Activated CD4-positive, alpha-beta memory T cell treated with anti-CD3 and anti-CD28 coated beads, Interleukin-2, amount 10 ng/mL, durations not matched to agents 7 days and 5 days (primary cell): ENCODE results near the gene ST8SIA1. TPM values are rescaled to one million over a fixed set of nuclear protein-coding genes. Genes with fewer than 3 reads are reported as not detected.
A peak's percentile ranks its signal among the peaks of the same experiment; 100 is the strongest.

Experiments used
- CTCF ChIA-PET: fragments of 350-600 bp; sonication (Branson Sonifier 250); formaldehyde crosslinking; loops from one replicate; lab custom pipeline; 2021; ENCODE audit warnings: antibody characterized with exemption, inconsistent platforms; lab: Charles Lee
- POLR2A ChIA-PET: fragments of 350-600 bp; sonication (Branson Sonifier 250); formaldehyde crosslinking; loops from one replicate; lab custom pipeline; 2021; ENCODE audit warnings: antibody characterized with exemption; lab: Charles Lee
- DNase-seq: peaks from one replicate; pipeline ENCODE4 v3.0.0-alpha.2; 2020
- H3K27ac Mint-ChIP-seq: one replicate; pipeline ENCODE4 v1.8.0; 2021; ENCODE audit warnings: mild to moderate bottlenecking, mixed read lengths
- H3K27me3 Mint-ChIP-seq: one replicate; pipeline ENCODE4 v1.8.0; 2021; ENCODE audit warnings: mixed read lengths
- H3K36me3 Mint-ChIP-seq: one replicate; pipeline ENCODE4 v1.8.0; 2021; ENCODE audit warnings: low read depth, mixed read lengths
- H3K4me1 Mint-ChIP-seq: one replicate; pipeline ENCODE4 v1.8.0; 2021; ENCODE audit warnings: mixed read lengths
- H3K4me3 Mint-ChIP-seq: one replicate; pipeline ENCODE4 v1.8.0; 2021; ENCODE audit warnings: mild to moderate bottlenecking, mixed read lengths
- H3K9me3 Mint-ChIP-seq: one replicate; pipeline ENCODE4 v1.8.0; 2021; ENCODE audit warnings: mixed read lengths
- total RNA-seq, 2 experiments: library from RNA; stranded (reverse); gene quantifications; one replicate each; pipeline ENCODE4 v1.2.3, GENCODE V29; 2021

The ST8SIA1 gene
- total RNA-seq, 2 experiments from 2014 or later, result 2.6 to 3.1 TPM

GRCh38 chr12:22209422-22209821 lies 125.1 kb downstream of the ST8SIA1 start:
- H3K9me3 Mint-ChIP-seq, result peaks cover under 1% of the 10 kb centered on the region
- ChIA-PET POLR2A (no interaction called here), CTCF (no interaction called here)
- no peak overlapping the region for H3K27ac Mint-ChIP-seq
- H3K36me3 Mint-ChIP-seq, result no peaks in the 10 kb centered on the region
- DNase-seq, result no peak
- H3K4me1 Mint-ChIP-seq, result no peaks in the 10 kb centered on the region
- no peaks in the 10 kb centered on the region for H3K27me3 Mint-ChIP-seq
- H3K4me3 Mint-ChIP-seq, result no peak overlapping the region

- Mint-ChIP-seq H3K4me3 (no peak overlapping the region), H3K27ac (no peak overlapping the region), H3K27me3 (no peaks in the 10 kb centered on the region), H3K9me3 (peaks cover 3% of the 10 kb centered on the region), H3K4me1 (no peaks in the 10 kb centered on the region), H3K36me3 (no peaks in the 10 kb centered on the region)
- no peak for DNase-seq
- ChIA-PET CTCF (no interaction called here), POLR2A (no interaction called here)
These were observed 128.3 kb downstream of the ST8SIA1 start for GRCh38 chr12:22206111-22206728.

- H3K9me3 Mint-ChIP-seq, result peaks cover 3% of the 10 kb centered on the region
- no peaks in the 10 kb centered on the region for H3K4me1 Mint-ChIP-seq
- CTCF ChIA-PET, result no interaction called here
- no peaks in the 10 kb centered on the region for H3K36me3 Mint-ChIP-seq
- H3K27me3 Mint-ChIP-seq, result no peaks in the 10 kb centered on the region
- POLR2A ChIA-PET, result no interaction called here
- no peak overlapping the region for H3K27ac Mint-ChIP-seq
- no peak overlapping the region for H3K4me3 Mint-ChIP-seq
- no peak for DNase-seq
These were observed 130.1 kb downstream of the ST8SIA1 start for GRCh38 chr12:22204391-22204790.

- Mint-ChIP-seq H3K4me3 (no peak overlapping the region), H3K4me1 (no peaks in the 10 kb centered on the region), H3K27me3 (no peaks in the 10 kb centered on the region), H3K9me3 (peaks cover 3% of the 10 kb centered on the region), H3K36me3 (no peaks in the 10 kb centered on the region), H3K27ac (no peak overlapping the region)
- ChIA-PET POLR2A (no interaction called here), CTCF (interaction anchor here (0.6 kb wide), 1 partner anchor 145 kb away, joined by 3 read pairs; no protein-coding TSS in a partner anchor)
- no peak for DNase-seq
These were observed 131.7 kb downstream of the ST8SIA1 start for GRCh38 chr12:22202847-22203246.

GRCh38 chr12:22201101-22201500 lies 133.4 kb downstream of the ST8SIA1 start:
- H3K36me3 Mint-ChIP-seq, result no peaks in the 10 kb centered on the region
- H3K27me3 Mint-ChIP-seq, result no peaks in the 10 kb centered on the region
- CTCF ChIA-PET, result no interaction called here
- POLR2A ChIA-PET, result no interaction called here
- H3K9me3 Mint-ChIP-seq, result peaks cover 3% of the 10 kb centered on the region
- no peak overlapping the region for H3K27ac Mint-ChIP-seq
- no peak for DNase-seq
- H3K4me3 Mint-ChIP-seq, result no peak overlapping the region
- H3K4me1 Mint-ChIP-seq, result no peaks in the 10 kb centered on the region

GRCh38 chr12:22196236-22196635 lies 138.3 kb downstream of the ST8SIA1 start:
- ChIA-PET POLR2A (no interaction called here), CTCF (interaction anchor here (1.0 kb wide), 1 partner anchor 139 kb away, joined by 3 read pairs; no protein-coding TSS in a partner anchor)
- DNase-seq, result no peak
- no peaks in the 10 kb centered on the region for H3K4me1 Mint-ChIP-seq
- H3K36me3 Mint-ChIP-seq, result no peaks in the 10 kb centered on the region
- no peaks in the 10 kb centered on the region for H3K27me3 Mint-ChIP-seq
- H3K27ac Mint-ChIP-seq, result no peak overlapping the region
- no peaks in the 10 kb centered on the region for H3K9me3 Mint-ChIP-seq
- no peak overlapping the region for H3K4me3 Mint-ChIP-seq

GRCh38 chr12:22190969-22191368 lies 143.5 kb downstream of the ST8SIA1 start:
- ChIA-PET POLR2A (no interaction called here), CTCF (no interaction called here)
- DNase-seq, result no peak
- H3K9me3 Mint-ChIP-seq, result no peaks in the 10 kb centered on the region
- H3K4me3 Mint-ChIP-seq, result no peak overlapping the region
- no peaks in the 10 kb centered on the region for H3K4me1 Mint-ChIP-seq
- H3K27ac Mint-ChIP-seq, result no peak overlapping the region
- H3K36me3 Mint-ChIP-seq, result no peaks in the 10 kb centered on the region
- H3K27me3 Mint-ChIP-seq, result no peaks in the 10 kb centered on the region

- H3K4me3 Mint-ChIP-seq, result no peak overlapping the region
- no peaks in the 10 kb centered on the region for H3K9me3 Mint-ChIP-seq
- ChIA-PET CTCF (no interaction called here), POLR2A (no interaction called here)
- no peak for DNase-seq
- no peak overlapping the region for H3K27ac Mint-ChIP-seq
- no peaks in the 10 kb centered on the region for H3K4me1 Mint-ChIP-seq
- H3K27me3 Mint-ChIP-seq, result no peaks in the 10 kb centered on the region
- H3K36me3 Mint-ChIP-seq, result no peaks in the 10 kb centered on the region
These were observed 146.1 kb downstream of the ST8SIA1 start for GRCh38 chr12:22188431-22188830.

- Mint-ChIP-seq H3K27ac (no peak overlapping the region), H3K4me3 (no peak overlapping the region), H3K36me3 (no peaks in the 10 kb centered on the region), H3K27me3 (no peaks in the 10 kb centered on the region), H3K4me1 (no peaks in the 10 kb centered on the region), H3K9me3 (no peaks in the 10 kb centered on the region)
- DNase-seq, result no peak
- CTCF ChIA-PET, result interaction anchor here (0.6 kb wide), 1 partner anchor 17 kb away, joined by 3 read pairs; no protein-coding TSS in a partner anchor
- POLR2A ChIA-PET, result no interaction called here
These were observed 153.8 kb downstream of the ST8SIA1 start for GRCh38 chr12:22180705-22181104.

- H3K4me3 Mint-ChIP-seq, result no peak overlapping the region
- H3K27me3 Mint-ChIP-seq, result no peaks in the 10 kb centered on the region
- H3K9me3 Mint-ChIP-seq, result no peaks in the 10 kb centered on the region
- ChIA-PET POLR2A (no interaction called here), CTCF (interaction anchor here (1.0 to 1.5 kb wide), 3 partner anchors 92 to 286 kb away, joined by 4 read pairs; no protein-coding TSS in a partner anchor)
- no peaks in the 10 kb centered on the region for H3K4me1 Mint-ChIP-seq
- no peak overlapping the region for H3K27ac Mint-ChIP-seq
- DNase-seq, result no peak
- no peaks in the 10 kb centered on the region for H3K36me3 Mint-ChIP-seq
These were observed 161.3 kb downstream of the ST8SIA1 start for GRCh38 chr12:22173177-22173576.

GRCh38 chr12:22172501-22172900 lies 162.0 kb downstream of the ST8SIA1 start:
- no peak for DNase-seq
- CTCF ChIA-PET, result interaction anchor here (1.0 to 1.5 kb wide), 3 partner anchors 91 to 287 kb away, joined by 4 read pairs; no protein-coding TSS in a partner anchor

GRCh38 chr12:22169376-22169775 lies 165.1 kb downstream of the ST8SIA1 start:
- Mint-ChIP-seq H3K4me1 (peaks cover 2% of the 10 kb centered on the region), H3K27me3 (no peaks in the 10 kb centered on the region), H3K9me3 (no peaks in the 10 kb centered on the region), H3K27ac (no peak overlapping the region), H3K4me3 (no peak overlapping the region), H3K36me3 (no peaks in the 10 kb centered on the region)
- ChIA-PET CTCF (no interaction called here), POLR2A (no interaction called here)
- DNase-seq, result no peak

More at GRCh38 chr12:22172501-22172900, 162.0 kb downstream of the ST8SIA1 start:
- Mint-ChIP-seq H3K4me1 (no peaks in the 10 kb centered on the region), H3K36me3 (no peaks in the 10 kb centered on the region), H3K27me3 (no peaks in the 10 kb centered on the region), H3K4me3 (no peak overlapping the region), H3K9me3 (no peaks in the 10 kb centered on the region), H3K27ac (no peak overlapping the region)
- POLR2A ChIA-PET, result no interaction called here

GRCh38 chr12:22164139-22164538 lies 170.4 kb downstream of the ST8SIA1 start:
- no peak overlapping the region for H3K4me3 Mint-ChIP-seq
- peaks cover 4% of the 10 kb centered on the region for H3K9me3 Mint-ChIP-seq
- peak overlapping the region; percentile 27 for H3K27ac Mint-ChIP-seq

GRCh38 chr12:22163594-22163993 lies 170.9 kb downstream of the ST8SIA1 start:
- H3K36me3 Mint-ChIP-seq, result peaks cover 3% of the 10 kb centered on the region
- no peak for DNase-seq
- no peaks in the 10 kb centered on the region for H3K27me3 Mint-ChIP-seq
- peaks cover 4% of the 10 kb centered on the region for H3K9me3 Mint-ChIP-seq
- ChIA-PET POLR2A (no interaction called here), CTCF (interaction anchor here (1.6 kb wide), 1 partner anchor 296 kb away, joined by 4 read pairs; no protein-coding TSS in a partner anchor)
- H3K4me1 Mint-ChIP-seq, result peaks cover 27% of the 10 kb centered on the region
- no peak overlapping the region for H3K27ac Mint-ChIP-seq
- no peak overlapping the region for H3K4me3 Mint-ChIP-seq

More at GRCh38 chr12:22164139-22164538, 170.4 kb downstream of the ST8SIA1 start:
- H3K27me3 Mint-ChIP-seq, result no peaks in the 10 kb centered on the region
- peaks cover 27% of the 10 kb centered on the region for H3K4me1 Mint-ChIP-seq
- peaks cover 3% of the 10 kb centered on the region for H3K36me3 Mint-ChIP-seq
- POLR2A ChIA-PET, result interaction anchor here (1.0 kb wide), 1 partner anchor 171 kb away, joined by 3 read pairs; no protein-coding TSS in a partner anchor
- DNase-seq, result no peak
- CTCF ChIA-PET, result interaction anchor here (1.2 to 1.6 kb wide), 2 partner anchors 171 to 295 kb away, joined by 3 to 4 read pairs; no protein-coding TSS in a partner anchor
